Cerebellar nuclear complex (tissue), 1 donor: Measurements from ENCODE around the gene PNLIPRP1.

ENCODE experiments used
- DNase-seq, 2 experiments: peaks; one replicate each; lab custom pipeline; 2025; lab: John Stamatoyannopoulos, UW

Gene PNLIPRP1

GRCh38 chr10:116590590-116591444 lies at the start of gene PNLIPRP1:
TSS of gene PNLIPRP1 (plus strand) at chr10:116590959. CDS start at chr10:116591130, 171 bp downstream.
- no peak for DNase-seq

GRCh38 chr10:116542007-116542677 lies 48.6 kb upstream of the PNLIPRP1 start:
- no peak for DNase-seq

- no peak for DNase-seq
These were observed 45.6 kb upstream of the PNLIPRP1 start for GRCh38 chr10:116545122-116545521.

DNA sequence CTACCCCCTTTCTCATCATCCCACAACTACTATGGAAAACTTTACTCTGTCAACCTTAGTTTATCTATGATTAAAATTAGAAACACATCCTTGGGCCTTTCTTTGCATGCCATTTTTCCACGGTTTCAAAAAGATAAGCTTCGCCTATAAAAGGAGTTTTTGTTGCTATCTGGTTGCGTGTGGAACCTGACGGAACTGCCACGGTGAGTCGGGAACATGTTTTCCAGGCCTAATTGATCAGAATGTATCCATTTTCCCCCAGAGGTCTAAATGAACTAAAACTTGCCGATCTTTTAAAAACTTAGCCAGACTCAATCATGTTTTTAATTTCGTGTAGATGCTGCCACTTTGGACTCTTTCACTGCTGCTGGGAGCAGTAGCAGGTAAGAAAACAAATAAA lies 45.0 kb upstream of the PNLIPRP1 start, which contains the start of gene PNLIP:
TSS of gene PNLIP (plus strand) at position 176 of the 400 bp plus-strand sequence. CDS start at position 338, 162 bp downstream.
- no peak for DNase-seq

- DNase-seq: no peak
These were observed 42.5 kb upstream of the PNLIPRP1 start for GRCh38 chr10:116548301-116548700.

- DNase-seq: no peak
These were observed 37.3 kb upstream of the PNLIPRP1 start for GRCh38 chr10:116553378-116553980.

- DNase-seq: no peak
These were observed 36.1 kb upstream of the PNLIPRP1 start for GRCh38 chr10:116554628-116555027.

GRCh38 chr10:116555880-116556279 lies 34.9 kb upstream of the PNLIPRP1 start:
- no peak for DNase-seq

GRCh38 chr10:116557305-116557880 lies 33.4 kb upstream of the PNLIPRP1 start:
- no peak for DNase-seq

GRCh38 chr10:116565534-116565933 lies 25.2 kb upstream of the PNLIPRP1 start:
- no peak for DNase-seq

- DNase-seq: no peak
These were observed 23.8 kb upstream of the PNLIPRP1 start for GRCh38 chr10:116566932-116567331.

DNA sequence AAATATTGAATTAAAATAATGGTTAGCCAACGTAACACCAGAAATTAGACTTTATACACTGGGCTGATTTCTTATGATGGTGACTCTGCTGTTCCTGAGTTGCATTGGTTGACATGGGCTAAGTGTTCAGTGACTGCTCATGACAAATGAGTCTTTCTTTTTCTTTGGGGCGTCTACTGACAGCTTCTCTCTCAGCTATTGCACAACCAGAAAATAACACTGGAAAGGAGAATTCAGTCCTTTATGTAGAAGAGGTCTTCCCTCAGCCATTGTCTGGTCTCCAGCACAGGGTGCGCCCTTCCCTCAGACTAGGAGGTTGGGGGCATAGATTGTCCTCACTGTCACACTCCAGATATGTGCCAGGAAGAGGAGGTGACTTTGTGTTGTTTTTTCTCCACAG lies 23.4 kb upstream of the PNLIPRP1 start:
- no peak for DNase-seq

DNA sequence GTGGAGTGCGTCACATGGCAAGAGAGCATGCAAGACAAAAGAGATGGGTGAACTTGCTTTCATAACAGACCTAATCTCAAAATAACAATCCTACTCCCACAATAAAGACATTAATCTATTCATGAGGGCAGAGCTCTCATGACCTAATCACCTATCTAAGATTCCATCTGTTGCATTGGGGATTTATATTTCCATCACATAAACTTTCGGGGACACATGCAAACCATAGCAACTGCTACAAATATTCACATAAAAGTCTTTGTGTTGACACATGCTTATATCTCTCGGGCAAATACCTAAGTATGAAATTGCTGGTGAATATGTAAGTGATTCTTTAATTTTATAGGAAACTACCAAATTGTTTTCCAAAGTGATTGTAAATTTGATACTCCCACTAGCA lies 16.0 kb upstream of the PNLIPRP1 start:
- DNase-seq: no peak

DNA sequence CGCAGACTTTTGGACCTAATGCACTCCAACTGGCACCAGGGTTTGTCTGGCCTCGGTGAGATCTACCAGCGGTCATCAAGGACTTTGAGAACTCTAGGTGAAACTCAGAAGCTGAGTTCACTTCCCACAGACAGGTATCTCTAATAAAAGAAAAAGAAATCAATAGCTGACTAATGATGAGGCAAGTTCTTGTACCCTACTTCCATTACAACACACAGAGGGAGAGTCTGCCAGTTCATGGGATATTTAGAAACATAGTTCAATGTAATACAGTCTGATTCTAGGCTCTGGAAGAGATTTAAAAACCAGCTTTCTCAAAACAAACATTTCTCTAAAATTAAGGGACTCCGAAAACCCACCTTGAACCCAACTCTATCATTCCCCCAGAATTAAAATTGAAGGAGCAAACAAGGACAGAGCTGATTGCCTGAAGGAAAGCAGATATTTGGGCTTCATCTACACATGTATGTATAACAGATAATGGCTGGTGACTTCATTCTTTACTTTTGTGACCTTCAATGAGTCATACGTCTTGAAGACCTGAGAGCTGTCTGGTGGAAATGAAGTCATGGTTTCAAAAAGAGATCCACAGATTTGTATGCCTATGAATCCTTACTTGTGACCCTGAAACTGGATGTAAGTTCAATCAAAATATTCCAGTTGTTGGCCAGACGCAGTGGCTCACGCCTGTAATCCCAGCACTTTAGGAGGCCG lies 2.7 kb upstream of the PNLIPRP1 start:
- no peak for DNase-seq

DNA sequence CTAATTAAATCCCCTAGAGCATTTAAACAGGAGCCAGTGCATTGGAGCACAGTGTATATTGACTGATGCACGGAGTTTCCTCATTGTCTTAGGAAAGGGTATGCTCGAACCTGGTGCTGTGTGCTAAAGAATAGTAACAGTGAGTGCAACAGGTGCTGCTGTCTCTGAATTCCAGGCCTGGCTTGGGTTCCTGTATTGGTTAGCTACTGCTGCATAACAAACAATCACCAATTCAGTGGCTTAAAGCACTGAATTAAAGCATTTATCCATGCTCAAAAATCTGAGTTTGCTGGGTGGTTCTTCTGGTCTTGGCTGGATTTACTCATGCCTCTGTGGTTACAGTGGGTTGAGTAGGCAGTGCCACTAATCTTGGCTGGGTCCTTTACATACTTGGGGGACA lies 1.8 kb upstream of the PNLIPRP1 start:
- no peak for DNase-seq

- no peak for DNase-seq
These were observed 833 bp upstream of the PNLIPRP1 start for GRCh38 chr10:116589926-116590325.

DNA sequence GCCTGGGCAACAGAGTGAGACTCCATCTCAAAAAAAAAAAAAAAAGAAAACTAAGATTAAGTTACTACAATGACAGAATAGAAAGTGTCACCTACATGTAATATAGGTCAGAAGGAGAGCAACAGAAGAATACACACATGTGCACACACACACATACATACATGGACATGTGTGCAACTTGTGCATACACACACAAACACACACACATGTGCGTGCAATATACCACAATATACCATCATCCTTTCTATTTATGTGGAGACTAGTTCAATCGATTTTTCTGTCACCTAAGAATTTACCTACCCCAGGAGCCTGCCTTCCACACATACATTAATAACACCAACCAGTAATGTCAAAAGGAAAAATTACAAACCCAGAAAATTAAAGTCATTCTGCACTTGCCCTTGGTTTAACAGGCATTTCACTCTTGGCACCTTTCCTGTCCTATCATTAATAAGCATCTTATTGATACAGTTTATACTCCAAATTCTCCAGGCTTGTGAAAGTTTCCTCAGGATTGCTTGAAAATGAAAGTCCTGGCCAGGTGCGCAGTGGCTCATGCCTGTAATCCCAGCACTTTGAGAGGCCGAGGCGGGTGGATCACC lies 2.5 kb downstream of the PNLIPRP1 start:
- DNase-seq: no peak

- no peak for DNase-seq
These were observed 3.8 kb downstream of the PNLIPRP1 start for GRCh38 chr10:116594525-116595035.

DNA sequence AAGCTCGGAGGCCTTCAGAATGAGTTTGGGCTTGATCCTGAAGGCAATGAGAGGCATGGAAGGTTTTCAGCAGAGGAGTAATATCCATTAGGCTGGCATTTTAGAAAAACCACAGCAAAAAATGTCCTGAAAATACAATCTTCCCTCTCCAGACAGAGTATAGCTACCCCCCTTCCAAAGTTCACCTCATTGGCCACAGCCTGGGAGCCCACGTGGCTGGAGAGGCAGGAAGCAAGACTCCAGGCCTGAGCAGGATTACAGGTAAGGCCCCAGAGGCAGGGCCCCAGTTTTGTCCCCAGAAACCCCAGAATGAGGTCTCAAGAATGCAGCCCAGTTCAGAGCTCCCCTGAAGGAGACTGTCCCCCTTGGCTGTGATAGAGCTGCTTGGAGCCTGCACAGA lies 5.3 kb downstream of the PNLIPRP1 start:
- DNase-seq: no peak

- no peak for DNase-seq
These were observed 6.8 kb downstream of the PNLIPRP1 start for GRCh38 chr10:116597543-116597942.

DNA sequence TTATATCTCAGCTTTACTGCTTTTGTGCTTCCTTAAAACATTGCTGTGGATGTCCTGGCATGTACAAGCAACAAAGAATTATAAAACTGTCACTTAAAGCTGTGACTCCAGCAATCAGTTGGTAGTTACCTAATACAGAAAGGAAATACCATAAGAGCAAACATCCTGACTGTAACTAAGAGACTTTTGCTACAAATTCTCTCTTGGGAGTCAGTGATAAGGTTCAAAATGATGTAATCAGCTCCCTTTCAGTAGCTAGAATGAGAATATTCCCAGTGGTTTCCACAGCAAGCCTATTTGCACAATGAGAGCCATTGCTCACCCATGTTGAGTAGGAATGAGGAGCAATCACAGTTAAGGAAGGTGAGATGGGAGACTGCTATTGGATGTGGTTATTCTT lies 7.6 kb downstream of the PNLIPRP1 start:
- no peak for DNase-seq
